Upper lobe of left lung (tissue), 4 donors: ENCODE results near the gene GAB2.

Experiments
- CTCF ChIP-seq, 6 experiments: fragments of 450-650 bp in 4 of 6; fragments of 200-600 bp in 2 of 6; sonication (generic) in 2 of 6; IDR thresholded peaks; one replicate each; pipeline ENCODE4 v1.5.1; 2016 to 2019; ENCODE audit warnings: antibody characterized with exemption in 6 of 6
- EP300 ChIP-seq, 4 donors: sonication (generic); formaldehyde crosslinking; IDR thresholded peaks; one replicate each; pipeline ENCODE4 v1.5.1; 2017; ENCODE audit warnings: antibody characterized with exemption in 4 of 4, control low read depth in 2 of 4

GRCh38 chr11:78423241-78423640, 5.6 kb upstream of the GAB2 start:
- TF ChIP-seq EP300 (IDR thresholded peaks at IDR 0.05): no peak
- no peak for TF ChIP-seq CTCF (IDR thresholded peaks at IDR 0.05)
